ENCODE results near the gene MTMR3.

DNA sequence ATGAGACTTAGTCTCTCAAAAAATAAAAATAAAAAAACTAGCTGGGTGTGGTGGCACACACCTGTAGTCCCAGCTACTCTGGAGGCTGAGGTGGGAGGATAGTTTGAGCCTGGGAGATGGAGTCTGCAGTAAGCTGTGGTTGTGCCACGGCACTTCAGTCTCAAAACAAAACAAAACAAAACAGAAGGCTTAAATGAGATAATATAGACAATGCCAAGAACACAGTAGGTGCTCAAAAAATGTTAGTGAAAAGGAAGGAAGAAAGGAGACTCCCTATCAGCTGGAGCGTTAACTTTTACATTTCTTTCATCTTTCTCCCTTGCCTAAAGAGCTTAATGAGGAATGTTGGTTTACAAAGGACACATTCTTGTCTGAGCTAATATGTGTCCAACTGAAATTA, 40.8 kb upstream of the MTMR3 start:
- TF ChIP-seq EP300 (IDR thresholded peaks at IDR 0.05) (no peak), POLR2AphosphoS5 (IDR thresholded peaks at IDR 0.05) (no peak), POLR2A (IDR thresholded peaks at IDR 0.05; ENCODE audit: low read depth) (no peak)
- TF ChIP-seq, protein P1, sequence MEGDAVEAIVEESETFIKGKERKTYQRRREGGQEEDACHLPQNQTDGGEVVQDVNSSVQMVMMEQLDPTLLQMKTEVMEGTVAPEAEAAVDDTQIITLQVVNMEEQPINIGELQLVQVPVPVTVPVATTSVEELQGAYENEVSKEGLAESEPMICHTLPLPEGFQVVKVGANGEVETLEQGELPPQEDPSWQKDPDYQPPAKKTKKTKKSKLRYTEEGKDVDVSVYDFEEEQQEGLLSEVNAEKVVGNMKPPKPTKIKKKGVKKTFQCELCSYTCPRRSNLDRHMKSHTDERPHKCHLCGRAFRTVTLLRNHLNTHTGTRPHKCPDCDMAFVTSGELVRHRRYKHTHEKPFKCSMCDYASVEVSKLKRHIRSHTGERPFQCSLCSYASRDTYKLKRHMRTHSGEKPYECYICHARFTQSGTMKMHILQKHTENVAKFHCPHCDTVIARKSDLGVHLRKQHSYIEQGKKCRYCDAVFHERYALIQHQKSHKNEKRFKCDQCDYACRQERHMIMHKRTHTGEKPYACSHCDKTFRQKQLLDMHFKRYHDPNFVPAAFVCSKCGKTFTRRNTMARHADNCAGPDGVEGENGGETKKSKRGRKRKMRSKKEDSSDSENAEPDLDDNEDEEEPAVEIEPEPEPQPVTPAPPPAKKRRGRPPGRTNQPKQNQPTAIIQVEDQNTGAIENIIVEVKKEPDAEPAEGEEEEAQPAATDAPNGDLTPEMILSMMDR (IDR thresholded peaks at IDR 0.05), result no peak

Measured in esophagus muscularis mucosa (tissue), 4 donors.